Esophagus muscularis mucosa (tissue), 3 donors: ENCODE results near the gene PTPRD.

ENCODE experiments used
- EP300 ChIP-seq: sonication (generic); formaldehyde crosslinking; IDR thresholded peaks from one replicate; pipeline ENCODE4 v1.6.1; 2017; ENCODE audit warnings: antibody characterized with exemption
- TF ChIP-seq, protein P1 (sequence below), 3 experiments: fragments of 200-600 bp in 2 of 3; fragments of 450-650 bp in 1 of 3; sonication (generic) in 2 of 3; IDR thresholded peaks; one replicate each; pipeline ENCODE4 v1.5.1; 2017 to 2019; ENCODE audit warnings: antibody characterized with exemption in 3 of 3, mild to moderate bottlenecking in 2 of 3, moderate library complexity in 1 of 3

DNA sequence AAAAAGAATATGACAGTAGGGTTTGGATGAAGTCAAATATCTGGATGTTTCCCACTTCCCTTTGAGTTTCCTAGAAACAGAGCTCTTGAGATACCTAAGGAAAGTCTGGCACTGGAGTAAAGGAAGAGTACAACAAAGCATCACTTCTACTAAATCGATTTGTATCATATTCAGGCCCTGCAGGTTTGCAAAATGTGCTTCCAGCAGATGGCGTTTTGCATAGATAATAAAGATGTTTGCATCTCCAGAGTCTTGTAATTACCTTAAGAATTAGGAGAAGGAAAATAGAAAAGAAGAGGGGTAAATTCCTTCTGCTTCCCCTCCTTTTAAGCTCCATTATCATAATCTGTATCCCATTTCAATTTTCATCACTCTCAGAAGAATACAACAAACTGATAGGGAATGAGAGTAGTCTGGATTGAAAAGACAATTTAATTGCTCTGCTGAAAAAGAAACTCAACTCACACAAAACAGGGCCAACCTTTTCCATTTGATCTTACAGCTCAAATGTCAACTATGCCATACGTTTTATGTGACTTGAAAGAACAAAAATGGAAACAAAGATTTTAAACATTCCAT lies 380.4 kb downstream of the PTPRD start:
- TF ChIP-seq, protein P1, sequence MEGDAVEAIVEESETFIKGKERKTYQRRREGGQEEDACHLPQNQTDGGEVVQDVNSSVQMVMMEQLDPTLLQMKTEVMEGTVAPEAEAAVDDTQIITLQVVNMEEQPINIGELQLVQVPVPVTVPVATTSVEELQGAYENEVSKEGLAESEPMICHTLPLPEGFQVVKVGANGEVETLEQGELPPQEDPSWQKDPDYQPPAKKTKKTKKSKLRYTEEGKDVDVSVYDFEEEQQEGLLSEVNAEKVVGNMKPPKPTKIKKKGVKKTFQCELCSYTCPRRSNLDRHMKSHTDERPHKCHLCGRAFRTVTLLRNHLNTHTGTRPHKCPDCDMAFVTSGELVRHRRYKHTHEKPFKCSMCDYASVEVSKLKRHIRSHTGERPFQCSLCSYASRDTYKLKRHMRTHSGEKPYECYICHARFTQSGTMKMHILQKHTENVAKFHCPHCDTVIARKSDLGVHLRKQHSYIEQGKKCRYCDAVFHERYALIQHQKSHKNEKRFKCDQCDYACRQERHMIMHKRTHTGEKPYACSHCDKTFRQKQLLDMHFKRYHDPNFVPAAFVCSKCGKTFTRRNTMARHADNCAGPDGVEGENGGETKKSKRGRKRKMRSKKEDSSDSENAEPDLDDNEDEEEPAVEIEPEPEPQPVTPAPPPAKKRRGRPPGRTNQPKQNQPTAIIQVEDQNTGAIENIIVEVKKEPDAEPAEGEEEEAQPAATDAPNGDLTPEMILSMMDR (IDR thresholded peaks at IDR 0.05) = no peak
- no peak for TF ChIP-seq EP300
